Suprapubic skin (tissue), 3 donors: ENCODE results near the gene CADM2.

Experiments used
- CTCF ChIP-seq, 2 donors: fragments of 200-600 bp in 1 of 2; fragments of 450-650 bp in 1 of 2; sonication (generic) in 1 of 2; IDR thresholded peaks; one replicate each; pipeline ENCODE4 v1.5.1; 2016 to 2019; ENCODE audit warnings: antibody characterized with exemption in 2 of 2, mild to moderate bottlenecking in 1 of 2, moderate library complexity in 1 of 2
- EP300 ChIP-seq: sonication (generic); formaldehyde crosslinking; IDR thresholded peaks from one replicate; pipeline ENCODE4 v1.6.1; 2017; ENCODE audit warnings: antibody characterized with exemption
- POLR2A ChIP-seq, 2 donors: fragments of 450-650 bp; IDR thresholded peaks; one replicate each; pipeline ENCODE4 v1.6.1; 2017; ENCODE audit warnings: antibody characterized with exemption in 2 of 2, mild to moderate bottlenecking in 2 of 2, moderate library complexity in 2 of 2

GRCh38 chr3:85933326-85933725 lies 974.5 kb downstream of the CADM2 start:
- TF ChIP-seq POLR2A (IDR thresholded peaks at IDR 0.05) (no peak), CTCF (IDR thresholded peaks at IDR 0.05) (no peak), EP300 (no peak)
